Duodenal mucosa (tissue), 2 donors: ENCODE results near the gene NKD2.

Source experiments
- H3K27ac ChIP-seq: one replicate; pipeline ENCODE4 v1.7.0; 2013; ENCODE audit warnings: low read depth, low read length
- H3K27me3 ChIP-seq, 2 donors: one replicate each; pipeline ENCODE4 v1.7.0; 2013; ENCODE audit warnings: low read length in 2 of 2, control low read depth in 1 of 2; ENCODE audit not compliant: insufficient read depth in 2 of 2, control insufficient read depth in 1 of 2
- H3K36me3 ChIP-seq, 2 donors: one replicate each; pipeline ENCODE4 v1.7.0; 2013; ENCODE audit warnings: low read length in 2 of 2, control low read depth in 1 of 2; ENCODE audit not compliant: insufficient read depth in 2 of 2, control insufficient read depth in 1 of 2
- H3K4me1 ChIP-seq, 2 donors: one replicate each; pipeline ENCODE4 v1.7.0; 2013; ENCODE audit warnings: low read length in 2 of 2, control low read depth in 1 of 2; ENCODE audit not compliant: insufficient read depth in 2 of 2, control insufficient read depth in 1 of 2
- H3K4me3 ChIP-seq, 2 donors: one replicate each; pipeline ENCODE4 v1.7.0; 2013; ENCODE audit warnings: low read length in 2 of 2, low read depth in 1 of 2
- H3K9ac ChIP-seq, 2 donors: one replicate each; pipeline ENCODE4 v1.7.0; 2013; ENCODE audit warnings: low read length in 2 of 2, low read depth in 1 of 2
- H3K9me3 ChIP-seq, 2 donors: one replicate each; pipeline ENCODE4 v1.7.0; 2013; ENCODE audit warnings: low read length in 2 of 2, control low read depth in 1 of 2; ENCODE audit not compliant: control insufficient read depth in 1 of 2

NKD2 gene

GRCh38 chr5:979100-979817 lies 29.3 kb upstream of the NKD2 start:
- Histone ChIP-seq H3K9ac (no peak overlapping the region), H3K27me3 (peaks cover 0 to 10% of the 10 kb centered on the region in 2 donors), H3K9me3 (no peaks in the 10 kb centered on the region), H3K27ac (no peak overlapping the region), H3K4me3 (no peak overlapping the region), H3K36me3 (no peaks in the 10 kb centered on the region), H3K4me1 (peaks cover 0 to 4% of the 10 kb centered on the region in 2 donors)

- Histone ChIP-seq H3K9me3 (no peaks in the 10 kb centered on the region), H3K27ac (no peak overlapping the region), H3K9ac (no peak overlapping the region), H3K36me3 (no peaks in the 10 kb centered on the region), H3K4me1 (peaks cover 0 to 4% of the 10 kb centered on the region in 2 donors), H3K4me3 (no peak overlapping the region), H3K27me3 (peaks cover 0 to 10% of the 10 kb centered on the region in 2 donors)
These were observed 28.5 kb upstream of the NKD2 start for GRCh38 chr5:980001-980588.

- H3K36me3 ChIP-seq, result no peaks in the 10 kb centered on the region
- no peaks in the 10 kb centered on the region for H3K9me3 ChIP-seq
- peaks cover 0 to 4% of the 10 kb centered on the region in 2 donors for H3K4me1 ChIP-seq
- H3K4me3 ChIP-seq, result no peak overlapping the region
- H3K27me3 ChIP-seq, result peaks cover 0 to 10% of the 10 kb centered on the region in 2 donors
- H3K9ac ChIP-seq, result no peak overlapping the region
- H3K27ac ChIP-seq, result no peak overlapping the region
These were observed 27.6 kb upstream of the NKD2 start for GRCh38 chr5:980966-981365.

- Histone ChIP-seq H3K4me3 (no peak overlapping the region), H3K9me3 (no peaks in the 10 kb centered on the region), H3K36me3 (no peaks in the 10 kb centered on the region), H3K9ac (no peak overlapping the region), H3K27ac (no peak overlapping the region), H3K4me1 (peaks cover 0 to 4% of the 10 kb centered on the region in 2 donors), H3K27me3 (peaks cover 0 to 10% of the 10 kb centered on the region in 2 donors)
These were observed 27.1 kb upstream of the NKD2 start for GRCh38 chr5:981456-981855.

- H3K27me3 ChIP-seq, result peaks cover 0 to 10% of the 10 kb centered on the region in 2 donors
- no peak overlapping the region for H3K27ac ChIP-seq
- H3K36me3 ChIP-seq, result no peaks in the 10 kb centered on the region
- no peak overlapping the region for H3K4me3 ChIP-seq
- peaks cover 0 to 4% of the 10 kb centered on the region in 2 donors for H3K4me1 ChIP-seq
- H3K9me3 ChIP-seq, result no peaks in the 10 kb centered on the region
- H3K9ac ChIP-seq, result no peak overlapping the region
These were observed 26.0 kb upstream of the NKD2 start for GRCh38 chr5:982377-983237.

- no peaks in the 10 kb centered on the region for H3K36me3 ChIP-seq
- peaks cover 0 to 10% of the 10 kb centered on the region in 2 donors for H3K27me3 ChIP-seq
- peaks cover 0 to 3% of the 10 kb centered on the region in 2 donors for H3K4me1 ChIP-seq
- H3K9me3 ChIP-seq, result no peaks in the 10 kb centered on the region
- no peak overlapping the region for H3K4me3 ChIP-seq
- H3K27ac ChIP-seq, result no peak overlapping the region
- H3K9ac ChIP-seq, result no peak overlapping the region
These were observed 25.4 kb upstream of the NKD2 start for GRCh38 chr5:983238-983524.

- no peaks in the 10 kb centered on the region for H3K4me1 ChIP-seq
- peaks cover 0 to 10% of the 10 kb centered on the region in 2 donors for H3K27me3 ChIP-seq
- H3K36me3 ChIP-seq, result no peaks in the 10 kb centered on the region
- H3K9me3 ChIP-seq, result no peaks in the 10 kb centered on the region
- no peak overlapping the region for H3K9ac ChIP-seq
- no peak overlapping the region for H3K4me3 ChIP-seq
- H3K27ac ChIP-seq, result no peak overlapping the region
These were observed 25.0 kb upstream of the NKD2 start for GRCh38 chr5:983568-983967.

- Histone ChIP-seq H3K27ac (no peak overlapping the region), H3K27me3 (no peaks in the 10 kb centered on the region), H3K4me1 (peaks cover 0 to 2% of the 10 kb centered on the region in 2 donors), H3K9me3 (no peaks in the 10 kb centered on the region), H3K36me3 (no peaks in the 10 kb centered on the region), H3K4me3 (no peak overlapping the region), H3K9ac (no peak overlapping the region)
These were observed 23.8 kb upstream of the NKD2 start for GRCh38 chr5:984774-985173.

- Histone ChIP-seq H3K9ac (no peak overlapping the region), H3K9me3 (no peaks in the 10 kb centered on the region), H3K27ac (no peak overlapping the region), H3K36me3 (no peaks in the 10 kb centered on the region), H3K27me3 (peaks cover 0 to 3% of the 10 kb centered on the region in 2 donors), H3K4me1 (peaks cover 0 to 8% of the 10 kb centered on the region in 2 donors), H3K4me3 (no peak overlapping the region)
These were observed 20.8 kb upstream of the NKD2 start for GRCh38 chr5:987761-988160.

GRCh38 chr5:988322-988721 lies 20.3 kb upstream of the NKD2 start:
- Histone ChIP-seq H3K9ac (no peak overlapping the region), H3K27ac (no peak overlapping the region), H3K36me3 (no peaks in the 10 kb centered on the region), H3K4me3 (no peak overlapping the region), H3K27me3 (peaks cover 0 to 3% of the 10 kb centered on the region in 2 donors), H3K9me3 (no peaks in the 10 kb centered on the region), H3K4me1 (peaks cover 0 to 8% of the 10 kb centered on the region in 2 donors)
